Sigmoid colon (tissue), 7 donors: ENCODE data around the gene UBL7. TPM values are rescaled to one million over a fixed set of nuclear protein-coding genes. Genes with fewer than 3 reads are reported as not detected.
"Not testable (repeated sequence)": the region's sequence is repeated elsewhere in the genome, so short reads cannot be mapped to it uniquely, and the experiment has no call there.

Experiments
- DNase-seq: peaks from one replicate; pipeline ENCODE4 v3.0.0-alpha.2; 2019
- H3K27ac ChIP-seq, 4 donors: fragments of 200-600 bp; sonication (generic); one replicate each; pipeline ENCODE4 v1.5.1; 2016 to 2019; ENCODE audit warnings: mild to moderate bottlenecking in 1 of 4
- H3K27me3 ChIP-seq, 3 donors: fragments of 200-600 bp; sonication (generic); one replicate each; pipeline ENCODE4 v1.5.1; 2019; ENCODE audit warnings: mild to moderate bottlenecking in 1 of 3
- H3K36me3 ChIP-seq, 4 donors: fragments of 200-600 bp; sonication (generic); one replicate each; pipeline ENCODE4 v1.5.1; 2016 to 2019
- H3K4me1 ChIP-seq, 4 donors: fragments of 200-600 bp; sonication (generic); one replicate each; pipeline ENCODE4 v1.5.1; 2017 to 2019
- H3K4me3 ChIP-seq, 4 donors: fragments of 200-600 bp; sonication (generic); one replicate each; pipeline ENCODE4 v1.5.1; 2017 to 2019; ENCODE audit warnings: mild to moderate bottlenecking in 2 of 4, moderate library complexity in 1 of 4
- H3K9me3 ChIP-seq, 4 donors: fragments of 200-600 bp in 3 of 4; sonication (generic) in 3 of 4; one replicate each; pipeline versions ENCODE4 v1.5.1 to v1.6.1; 2013 to 2019
- EP300 ChIP-seq, 4 donors: sonication (generic); formaldehyde crosslinking; IDR thresholded peaks; one replicate each; pipeline ENCODE4 v1.6.1; 2017; ENCODE audit warnings: antibody characterized with exemption in 4 of 4
- POLR2A ChIP-seq, 2 donors: fragments of 450-650 bp; IDR thresholded peaks; one replicate each; pipeline ENCODE4 v1.6.1; 2016; ENCODE audit warnings: antibody characterized with exemption in 2 of 2, mild to moderate bottlenecking in 2 of 2, moderate library complexity in 2 of 2
- POLR2AphosphoS5 ChIP-seq, 4 donors: sonication (generic); formaldehyde crosslinking; IDR thresholded peaks; one replicate each; pipeline ENCODE4 v1.6.1; 2017; ENCODE audit warnings: antibody characterized with exemption in 4 of 4
- WGBS, 2 donors: extraction: QIAGEN DNeasy Blood & Tissue Kit; methylation state at CpG; one replicate each; pipeline ENCODE4 v1.1.7; 2013; 5-methylcytosine and 5-hydroxymethylcytosine counted together
- intact Hi-C: fragments of 100-400 bp; cut with DNase I; formaldehyde crosslinking; loops from one replicate; pipeline ENCODE4 v1.15.1; 2023
- polyA plus RNA-seq, 3 donors: library from polyadenylated mRNA; stranded (reverse); fragments of 200-250 nt; gene quantifications; one replicate each; pipeline ENCODE4 v1.2.3, GENCODE V29; 2013
- total RNA-seq, 4 donors: library from RNA; depleted of rRNA; stranded (reverse); fragments of >200 nt; gene quantifications; one replicate each; pipeline ENCODE4 v1.1.0, GENCODE V29; 2016
- TF ChIP-seq, protein P1 (sequence below), 4 experiments: fragments of 450-650 bp in 3 of 4; fragments of 200-600 bp in 1 of 4; IDR thresholded peaks; one replicate each; pipeline ENCODE4 v1.5.1; 2016 to 2019; ENCODE audit warnings: antibody characterized with exemption in 4 of 4, mild to moderate bottlenecking in 3 of 4, moderate library complexity in 2 of 4
- donor health status: healthy with polysubstance abuse.
- donor health status: Bipolar disorder and iron deficiency.
- donor health status: healthy.

The UBL7 gene
- total and polyA plus RNA-seq, 7 donors: 32.4 to 85.5 (median 48.5) TPM

GRCh38 chr15:74461847-74462511, 1.0 kb upstream of the UBL7 start:
- intact Hi-C loops: loop anchor here (1.0 kb wide), 3 partner anchors 28 to 136 kb away; no protein-coding TSS in a partner anchor
- Histone ChIP-seq H3K27me3 (no peaks in the 10 kb centered on the region), H3K9me3 (no peaks in the 10 kb centered on the region), H3K27ac (peak overlapping the region; percentile 77 to 83 (median 81)), H3K4me3 (peak overlapping the region in 3 of 4 donors; percentile 61 to 74 (median 61)), H3K36me3 (peaks cover 0 to 12% (median 4%) of the 10 kb centered on the region in 4 donors), H3K4me1 (peaks cover 0 to 21% (median 17%) of the 10 kb centered on the region in 4 donors)
- 16 to 39% methylated on average over 8 of the region's 8 CpGs for WGBS, 2 donors
- DNase-seq: no peak
- TF ChIP-seq, protein P1, sequence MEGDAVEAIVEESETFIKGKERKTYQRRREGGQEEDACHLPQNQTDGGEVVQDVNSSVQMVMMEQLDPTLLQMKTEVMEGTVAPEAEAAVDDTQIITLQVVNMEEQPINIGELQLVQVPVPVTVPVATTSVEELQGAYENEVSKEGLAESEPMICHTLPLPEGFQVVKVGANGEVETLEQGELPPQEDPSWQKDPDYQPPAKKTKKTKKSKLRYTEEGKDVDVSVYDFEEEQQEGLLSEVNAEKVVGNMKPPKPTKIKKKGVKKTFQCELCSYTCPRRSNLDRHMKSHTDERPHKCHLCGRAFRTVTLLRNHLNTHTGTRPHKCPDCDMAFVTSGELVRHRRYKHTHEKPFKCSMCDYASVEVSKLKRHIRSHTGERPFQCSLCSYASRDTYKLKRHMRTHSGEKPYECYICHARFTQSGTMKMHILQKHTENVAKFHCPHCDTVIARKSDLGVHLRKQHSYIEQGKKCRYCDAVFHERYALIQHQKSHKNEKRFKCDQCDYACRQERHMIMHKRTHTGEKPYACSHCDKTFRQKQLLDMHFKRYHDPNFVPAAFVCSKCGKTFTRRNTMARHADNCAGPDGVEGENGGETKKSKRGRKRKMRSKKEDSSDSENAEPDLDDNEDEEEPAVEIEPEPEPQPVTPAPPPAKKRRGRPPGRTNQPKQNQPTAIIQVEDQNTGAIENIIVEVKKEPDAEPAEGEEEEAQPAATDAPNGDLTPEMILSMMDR (IDR thresholded peaks at IDR 0.05): no peak
- TF ChIP-seq POLR2A (IDR thresholded peaks at IDR 0.05) (no peak), POLR2AphosphoS5 (IDR thresholded peaks at IDR 0.05) (no peak), EP300 (IDR thresholded peaks at IDR 0.05) (no peak)

DNA sequence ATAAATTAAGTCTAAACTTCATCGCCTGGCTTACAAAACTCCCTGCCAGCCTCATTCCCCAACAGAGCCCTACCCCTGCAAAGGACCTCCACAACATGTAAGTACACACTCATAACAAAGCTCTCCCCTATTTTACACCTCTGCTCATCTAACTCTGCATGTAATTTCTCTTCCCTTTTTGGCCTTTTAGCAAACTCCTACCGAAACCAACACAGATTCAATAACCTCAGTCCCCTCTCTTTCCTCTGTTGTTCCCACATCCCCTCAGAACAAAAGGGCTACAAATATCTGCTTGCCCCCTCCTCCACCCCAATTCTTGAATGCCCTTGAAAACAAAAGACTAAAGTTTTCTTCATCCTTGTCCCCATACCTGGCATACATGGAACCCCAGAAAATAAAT, 662 bp downstream of the UBL7 start:
- H3K36me3 ChIP-seq: peaks cover 0 to 29% (median 9%) of the 10 kb centered on the region in 4 donors
- H3K4me1 ChIP-seq: peaks cover 0 to 21% (median 17%) of the 10 kb centered on the region in 4 donors
- no peaks in the 10 kb centered on the region for H3K27me3 ChIP-seq
- 43 to 58% methylated on average over 2 of the region's 2 CpGs for WGBS, 2 donors
- H3K9me3 ChIP-seq: no peaks in the 10 kb centered on the region
- H3K4me3 ChIP-seq: peak overlapping the region; percentile 51 to 74 (median 61)
- intact Hi-C loops: no loop called here
- no peak for DNase-seq
- TF ChIP-seq POLR2A (IDR thresholded peaks at IDR 0.05) (no peak), EP300 (IDR thresholded peaks at IDR 0.05) (peak in 1 of 4 donors; percentile 11), POLR2AphosphoS5 (IDR thresholded peaks at IDR 0.05) (no peak)
- TF ChIP-seq, protein P1 (IDR thresholded peaks at IDR 0.05): no peak
- peak overlapping the region; percentile 77 to 83 (median 81) for H3K27ac ChIP-seq

- WGBS, 2 donors: 94 to 95% methylated on average over 14 of the region's 14 CpGs
- Histone ChIP-seq H3K36me3 (peaks cover 0 to 34% (median 10%) of the 10 kb centered on the region in 4 donors), H3K4me3 (peak overlapping the region in 1 of 4 donors; percentile 61), H3K4me1 (peaks cover 0 to 21% (median 17%) of the 10 kb centered on the region in 4 donors)
- H3K27me3 ChIP-seq, H3K27ac ChIP-seq, H3K9me3 ChIP-seq, intact Hi-C loops, DNase-seq: not testable (repeated sequence)
Observed at GRCh38 chr15:74459798-74460197, 1.2 kb downstream of the UBL7 start.

GRCh38 chr15:74458473-74458872, 2.5 kb downstream of the UBL7 start:
- no peak overlapping the region for H3K27ac ChIP-seq
- 97 to 98% methylated on average over 3 of the region's 3 CpGs for WGBS, 2 donors
- H3K4me3 ChIP-seq: no peak overlapping the region
- DNase-seq: no peak
- H3K4me1 ChIP-seq: peaks cover 0 to 21% (median 17%) of the 10 kb centered on the region in 4 donors
- intact Hi-C loops: no loop called here
- TF ChIP-seq POLR2A (IDR thresholded peaks at IDR 0.05) (no peak), EP300 (IDR thresholded peaks at IDR 0.05) (no peak), POLR2AphosphoS5 (IDR thresholded peaks at IDR 0.05) (no peak)
- TF ChIP-seq, protein P1 (IDR thresholded peaks at IDR 0.05): no peak
- H3K36me3 ChIP-seq: peaks cover 0 to 47% (median 13%) of the 10 kb centered on the region in 4 donors
- no peaks in the 10 kb centered on the region for H3K9me3 ChIP-seq
- no peaks in the 10 kb centered on the region for H3K27me3 ChIP-seq

- 93 to 96% methylated on average over 10 of the region's 10 CpGs for WGBS, 2 donors
- H3K27me3 ChIP-seq, H3K27ac ChIP-seq, DNase-seq, H3K4me3 ChIP-seq, intact Hi-C loops, H3K9me3 ChIP-seq: not testable (repeated sequence)
- H3K4me1 ChIP-seq: peaks cover 0 to 18% (median 13%) of the 10 kb centered on the region in 4 donors
- H3K36me3 ChIP-seq: peaks cover 2 to 61% (median 16%) of the 10 kb centered on the region in 4 donors
Observed at GRCh38 chr15:74457036-74457435, 3.9 kb downstream of the UBL7 start.
